AML-193 (cell line): ENCODE measurements around the gene PRKACB.
"Not testable (repeated sequence)": the region's sequence is repeated elsewhere in the genome, so short reads cannot be mapped to it uniquely, and the experiment has no call there.

Experiments
- DNase-seq, 2 experiments: peaks; one replicate each; lab custom pipeline; 2025; lab: John Stamatoyannopoulos, UW

Gene PRKACB

GRCh38 chr1:84223751-84224432, 79.8 kb downstream of the PRKACB start:
- no peak for DNase-seq

GRCh38 chr1:84224905-84225304, 80.8 kb downstream of the PRKACB start:
- DNase-seq, result no peak

DNA sequence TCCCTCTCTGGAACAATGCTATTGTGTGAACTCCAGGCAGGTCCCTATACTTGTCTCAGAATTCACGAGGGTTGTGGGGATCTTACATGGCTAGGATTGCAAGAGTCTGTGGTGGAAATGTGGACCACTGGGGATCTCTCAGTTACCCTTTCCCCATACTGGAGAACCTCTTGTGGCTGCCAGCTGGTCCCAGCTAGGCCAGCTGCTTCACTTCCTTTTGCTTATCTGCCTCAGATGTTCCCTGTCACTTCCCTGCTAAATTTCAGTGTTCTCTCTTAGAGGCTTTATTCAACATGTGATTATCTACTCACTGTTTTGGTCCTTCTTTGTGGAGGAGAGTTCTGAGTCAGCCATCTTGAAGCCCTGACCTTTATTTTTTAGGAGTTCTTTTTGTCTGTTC, 81.6 kb downstream of the PRKACB start:
- DNase-seq, result no peak

GRCh38 chr1:84232676-84233075, 88.6 kb downstream of the PRKACB start:
- not testable (repeated sequence) for DNase-seq

DNA sequence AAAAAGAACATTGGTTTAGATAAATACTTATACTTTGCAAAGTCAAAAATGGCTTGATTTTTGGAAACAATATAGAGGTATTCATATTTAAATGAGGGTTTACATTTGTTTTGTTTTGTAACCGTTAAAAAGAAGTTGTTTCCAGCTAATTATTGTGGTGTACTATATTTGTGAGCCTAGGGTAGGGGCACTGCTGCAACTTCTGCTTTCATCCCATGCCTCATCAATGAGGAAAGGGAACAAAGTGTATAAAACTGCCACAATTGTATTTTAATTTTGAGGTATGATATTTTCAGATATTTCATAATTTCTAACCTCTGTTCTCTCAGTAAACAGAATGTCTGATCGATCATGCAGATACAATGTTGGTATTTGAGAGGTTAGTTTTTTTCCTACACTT, 92.2 kb downstream of the PRKACB start:
- DNase-seq, result no peak

DNA sequence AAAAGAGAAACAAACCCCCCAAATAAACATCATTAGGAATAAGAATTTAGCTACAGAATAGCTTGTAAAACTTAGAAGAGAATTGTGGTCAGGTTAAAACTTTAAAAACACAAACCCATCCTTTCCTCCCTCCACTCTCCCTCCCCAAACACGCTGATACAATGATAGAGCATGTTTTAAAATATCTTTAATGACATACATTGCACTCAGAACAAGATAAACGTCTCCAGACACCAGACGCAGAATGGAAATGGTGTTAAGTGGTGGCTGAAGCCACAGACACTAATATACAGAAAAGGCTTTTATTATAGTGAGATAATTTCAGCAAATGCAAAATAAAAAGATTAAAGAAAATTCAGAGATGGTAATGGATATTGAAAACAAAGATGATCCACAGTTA, 98.6 kb downstream of the PRKACB start:
- DNase-seq, result no peak

DNA sequence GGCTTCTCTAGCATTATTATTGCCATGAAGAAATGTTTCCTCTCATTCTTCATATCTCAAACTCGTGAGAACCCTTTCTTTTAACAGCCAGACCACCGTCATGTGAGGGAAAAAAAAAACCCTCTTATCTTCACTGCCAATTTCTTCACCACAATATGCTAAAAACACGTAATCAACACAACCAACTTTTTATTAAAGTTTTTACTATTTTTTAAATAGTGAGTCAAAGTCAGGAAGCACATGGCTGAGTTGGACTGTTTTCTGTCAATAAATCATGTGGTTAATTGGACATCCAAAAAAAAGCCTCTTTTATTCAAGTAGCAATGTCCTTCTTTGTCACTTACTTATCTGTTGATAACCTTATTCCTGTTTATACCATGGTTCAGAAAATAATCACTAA, 101.5 kb downstream of the PRKACB start:
- DNase-seq, result no peak

GRCh38 chr1:84246213-84246612, 102.1 kb downstream of the PRKACB start:
- no peak for DNase-seq

GRCh38 chr1:84247425-84248220, 103.6 kb downstream of the PRKACB start:
- DNase-seq, result no peak

- no peak for DNase-seq
These were observed 106.6 kb downstream of the PRKACB start for GRCh38 chr1:84250668-84251067.

- no peak for DNase-seq
These were observed 109.0 kb downstream of the PRKACB start for GRCh38 chr1:84253036-84253435.

GRCh38 chr1:84253891-84254290, 109.8 kb downstream of the PRKACB start:
- no peak for DNase-seq

GRCh38 chr1:84254703-84255238, 110.7 kb downstream of the PRKACB start:
- DNase-seq, result no peak

GRCh38 chr1:84255582-84255981, 111.5 kb downstream of the PRKACB start:
- DNase-seq, result no peak

GRCh38 chr1:84257617-84258016, 113.5 kb downstream of the PRKACB start:
- no peak for DNase-seq

GRCh38 chr1:84259376-84259775, 115.3 kb downstream of the PRKACB start:
- no peak for DNase-seq

DNA sequence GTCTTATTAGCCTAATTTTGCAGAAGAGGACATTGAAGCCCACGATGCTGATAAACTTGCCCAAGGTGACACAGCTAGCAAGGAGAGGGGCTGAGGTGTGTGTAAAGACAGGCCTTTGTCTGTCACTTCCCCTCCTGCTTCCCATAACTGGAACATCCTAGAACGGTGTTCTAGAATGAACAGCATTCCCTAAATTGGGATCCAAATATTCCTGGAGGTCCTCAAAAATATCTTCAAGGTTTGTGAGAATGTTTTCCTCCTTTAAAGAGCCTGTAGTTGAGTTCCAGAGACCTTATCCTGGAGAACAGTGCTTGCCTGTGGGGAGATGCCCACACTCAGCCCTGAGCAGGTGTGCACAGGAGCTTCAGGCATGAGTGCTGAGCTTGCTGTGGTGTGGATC, 115.9 kb downstream of the PRKACB start:
- DNase-seq, result no peak

- DNase-seq, result no peak
These were observed 116.9 kb downstream of the PRKACB start for GRCh38 chr1:84260852-84261518.

GRCh38 chr1:84264961-84265360, 120.9 kb downstream of the PRKACB start:
- no peak for DNase-seq

GRCh38 chr1:84265867-84266266, 121.8 kb downstream of the PRKACB start:
- DNase-seq, result no peak

DNA sequence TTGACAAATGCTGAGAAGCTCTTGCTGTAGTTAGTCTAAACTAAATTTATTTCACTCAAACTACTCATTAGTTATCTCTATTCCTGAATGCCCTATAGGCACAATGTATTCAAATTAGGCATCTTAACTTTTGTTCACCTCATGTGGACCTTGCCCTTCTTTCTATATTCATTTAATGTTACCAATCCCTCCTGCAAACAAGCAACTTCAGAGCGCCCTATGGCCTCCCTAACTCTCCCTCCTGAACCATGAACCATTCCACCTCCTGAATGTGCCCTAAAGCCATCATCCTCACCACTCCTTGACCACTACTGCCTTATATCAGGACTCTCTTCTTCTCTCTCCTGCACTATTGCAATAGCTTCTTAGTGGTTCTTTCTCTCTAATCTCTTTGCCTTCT, 122.7 kb downstream of the PRKACB start:
- DNase-seq, result no peak

DNA sequence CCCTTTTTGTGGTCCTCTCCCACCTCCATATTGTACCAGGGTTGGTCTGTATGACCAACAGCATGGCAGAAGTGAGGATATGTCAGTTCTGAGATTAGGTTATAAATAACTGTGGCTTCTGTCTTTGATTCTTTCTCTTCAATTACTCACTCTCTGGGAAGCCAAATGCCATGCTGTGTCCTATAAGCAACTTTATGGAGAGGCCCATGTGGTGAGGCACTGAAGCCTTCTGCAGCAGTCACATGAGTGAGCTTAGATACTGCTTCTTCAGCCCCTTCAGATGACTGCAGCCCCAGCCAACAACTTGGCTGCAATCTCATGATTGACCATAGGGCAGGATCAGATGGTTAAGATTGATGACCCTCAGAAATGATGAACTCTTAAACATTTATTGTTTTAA, 123.4 kb downstream of the PRKACB start:
- DNase-seq, result no peak

GRCh38 chr1:84268346-84268745, 124.3 kb downstream of the PRKACB start:
- DNase-seq, result no peak
